ENCODE data around the gene CCDC188. TPM values are rescaled to one million over a fixed set of nuclear protein-coding genes. Genes with fewer than 3 reads are reported as not detected.

Gene CCDC188
- total and polyA plus RNA-seq, 2 of the 13 experiments (the other 11 are each of a cell fraction or from before 2014, with no cell fraction given), result not detected

DNA sequence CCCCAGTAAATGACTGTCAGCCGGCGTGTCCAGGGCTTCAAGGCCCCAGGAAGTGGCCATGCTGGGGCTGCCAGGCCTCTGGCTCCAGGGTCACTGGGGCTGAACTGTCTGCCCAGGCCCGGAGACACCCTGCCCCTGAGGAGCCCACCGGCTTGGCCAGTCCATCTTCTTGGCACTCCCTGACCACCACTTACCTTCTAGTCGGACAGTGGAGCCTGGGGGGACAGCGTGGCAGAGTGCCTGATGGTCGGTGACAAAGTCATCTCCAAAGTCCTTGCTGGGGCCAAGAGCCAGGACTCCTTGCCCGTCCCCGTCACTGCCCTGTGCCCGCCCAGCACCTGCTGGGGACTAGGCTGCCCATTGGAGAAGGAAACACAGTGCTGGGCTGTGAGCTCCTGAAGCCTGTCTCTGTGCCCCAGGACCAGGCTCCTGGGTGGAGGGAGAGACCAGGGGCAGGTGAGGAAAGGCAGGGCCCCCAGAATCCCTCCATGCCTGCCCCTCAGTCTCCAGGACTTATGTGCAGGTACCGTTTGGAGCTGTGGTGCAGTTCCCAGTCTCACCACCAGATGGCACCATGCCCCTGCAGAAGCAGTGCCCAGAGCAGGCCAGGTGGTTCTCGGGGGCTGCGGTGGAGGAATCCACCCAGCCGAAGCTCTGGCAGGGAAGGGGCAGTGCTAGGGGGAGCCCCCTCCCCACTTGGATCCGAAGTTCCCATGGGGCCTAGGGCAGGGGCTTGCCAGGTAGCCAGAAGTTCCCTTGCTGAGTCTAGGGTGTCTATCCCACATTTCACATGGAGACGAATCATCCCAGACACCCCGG is 6.0 kb upstream of the CCDC188 start (continued):
- no peak for TF ChIP-seq DBP (CRISPR knock-in tag; IDR thresholded peaks at IDR 0.05; ENCODE audit: not compliant biosample characterization)
- TF ChIP-seq FOXO1 (CRISPR knock-in tag; IDR thresholded peaks at IDR 0.05), result no peak
- no peak for TF ChIP-seq FOXK1 (CRISPR knock-in tag; IDR thresholded peaks at IDR 0.05; ENCODE audit: borderline replicate concordance, low read depth)
- no peak for TF ChIP-seq ZBTB20 (CRISPR knock-in tag; IDR thresholded peaks at IDR 0.05; ENCODE audit: borderline replicate concordance, low read depth)
- 0 out of 2 replicates have a peak, but pooled peaks have one; percentile 13 for TF ChIP-seq BHLHE40 (IDR thresholded peaks at IDR 0.05; ENCODE audit: low read length)
- TF ChIP-seq MAX (IDR thresholded peaks at IDR 0.05), result peak; percentile 24; the same call in 1 of the 2 replicates
- TF ChIP-seq ZNF598 (CRISPR knock-in tag; IDR thresholded peaks at IDR 0.05; ENCODE audit: borderline replicate concordance), result no peak
- TF ChIP-seq GFI1 (CRISPR knock-in tag; IDR thresholded peaks at IDR 0.05; ENCODE audit: borderline replicate concordance), result no peak
- TF ChIP-seq CBX1 (IDR thresholded peaks at IDR 0.05; ENCODE audit: low read depth), result no peak
- no peak for TF ChIP-seq GRHL1 (CRISPR knock-in tag; conservative IDR thresholded peaks at IDR 0.05)
- TF ChIP-seq ATF5 (CRISPR knock-in tag; IDR thresholded peaks at IDR 0.05; ENCODE audit: low read depth), result no peak
- no peak for TF ChIP-seq PHF20 (CRISPR knock-in tag; IDR thresholded peaks at IDR 0.05)
- no peak for TF ChIP-seq ELK4 (CRISPR knock-in tag; IDR thresholded peaks at IDR 0.05; ENCODE audit: borderline replicate concordance)
- TF ChIP-seq RXRA (CRISPR knock-in tag; IDR thresholded peaks at IDR 0.05), result no peak
- no peak for TF ChIP-seq SP1 (IDR thresholded peaks at IDR 0.05)
- TF ChIP-seq SP1 (CRISPR knock-in tag; IDR thresholded peaks at IDR 0.05), result no peak
- TF ChIP-seq ELF4 (CRISPR knock-in tag; IDR thresholded peaks at IDR 0.05; ENCODE audit: borderline replicate concordance), result no peak
- no peak for TF ChIP-seq ZNF782 (CRISPR knock-in tag; IDR thresholded peaks at IDR 0.05; ENCODE audit: borderline replicate concordance)
- no peak for TF ChIP-seq POGZ (CRISPR knock-in tag; IDR thresholded peaks at IDR 0.05)
- TF ChIP-seq GATAD1 (CRISPR knock-in tag; IDR thresholded peaks at IDR 0.05), result 0 out of 2 replicates have a peak, but pooled peaks have one; percentile 17
- TF ChIP-seq LBX2 (CRISPR knock-in tag; IDR thresholded peaks at IDR 0.05; ENCODE audit: borderline replicate concordance), result no peak
- TF ChIP-seq ZNF737 (CRISPR knock-in tag; IDR thresholded peaks at IDR 0.05; ENCODE audit: borderline replicate concordance), result no peak
- TF ChIP-seq HNRNPL (IDR thresholded peaks at IDR 0.05; ENCODE audit: low read depth, low read length), result no peak
- no peak for TF ChIP-seq ZNF138 (CRISPR knock-in tag; IDR thresholded peaks at IDR 0.05; ENCODE audit: low read depth)
